K562 (cell line): ENCODE data around the gene RHO. TPM values are rescaled to one million over a fixed set of nuclear protein-coding genes. Genes with fewer than 3 reads are reported as not detected.

Source experiments
- ATAC-seq: fragments of 200-7000 bp; cut with Tn5 transposase; 3 replicates; pipeline ENCODE4 v1.9.1; 2020; ENCODE audit warnings: moderate library complexity
- BruUV-seq: library from RNA; stranded (reverse); fragments of 400-500 nt; replicated peaks from 2 replicates; lab custom pipeline; 2021; lab: Mats Ljungman, UMichigan
- CTCF ChIA-PET: fragments of 300-600 bp; formaldehyde crosslinking; extraction: SDS; loops from one replicate; lab custom pipeline; 2021; ENCODE audit warnings: low intra/inter-chr PET ratio; lab: Yijun Ruan, JAX
- POLR2A ChIA-PET: fragments of 300-600, 350-650 bp; sonication (Branson Sonifier 250); formaldehyde crosslinking; extraction: SDS; loops from one replicate; lab custom pipeline; 2021; ENCODE audit warnings: antibody characterized with exemption, inconsistent platforms; lab: Yijun Ruan, JAX
- DNase-seq, 4 experiments: peaks; one replicate each; pipeline versions ENCODE4 v3.0.0 to v3.0.0-alpha.2; 2011 to 2018; ENCODE audit warnings: low spot score in 3 of 4, mixed read lengths in 3 of 4; ENCODE audit errors: extremely low read depth in 1 of 4
- FAIRE-seq: peaks from 2 replicates; lab custom pipeline; 2011; peaks lifted over from hg19 to GRCh38; lab: Jason Lieb, UNC
- H2AFZ ChIP-seq: 2 replicates; pipeline ENCODE4 v1.6.0; 2011; ENCODE audit warnings: low read depth, low read length, control low read depth, inconsistent platforms
- H3K27ac ChIP-seq: fragments of 200-600 bp; 3 replicates; pipeline ENCODE4 v1.8.0; 2011; ENCODE audit warnings: low read depth, mild to moderate bottlenecking, control low read depth, inconsistent platforms, low read length, moderate library complexity, mixed read lengths; ENCODE audit errors: extremely low read depth
- H3K27me3 ChIP-seq, 2 experiments: fragments of 300-600 bp in 1 of 2; 2 replicates in 1 of 2; 3 replicates in 1 of 2; pipeline versions ENCODE4 v1.6.0 to v1.8.0; 2011; ENCODE audit warnings: inconsistent platforms in 2 of 2, low read length in 2 of 2, mild to moderate bottlenecking in 1 of 2, mixed read lengths in 1 of 2, moderate library complexity in 1 of 2; ENCODE audit not compliant: control insufficient read depth in 2 of 2, insufficient read depth in 2 of 2
- H3K36me3 ChIP-seq: fragments of 300-600 bp; 3 replicates; pipeline ENCODE4 v1.8.0; 2011; ENCODE audit warnings: mild to moderate bottlenecking, low read length, inconsistent platforms; ENCODE audit not compliant: control insufficient read depth, insufficient read depth
- H3K4me1 ChIP-seq, 2 experiments: fragments of 200-600 bp in 1 of 2; replicated peaks in 1 of 2; 2 replicates in 1 of 2; 3 replicates in 1 of 2; pipeline versions ENCODE4 v1.5.1 to v1.8.0; 2011; ENCODE audit warnings: inconsistent platforms in 2 of 2, low read length in 2 of 2, mild to moderate bottlenecking in 1 of 2, mixed read lengths in 1 of 2, moderate library complexity in 1 of 2; ENCODE audit not compliant: control insufficient read depth in 2 of 2, insufficient read depth in 2 of 2
- H3K4me2 ChIP-seq: 2 replicates; pipeline ENCODE4 v1.6.1; 2011; ENCODE audit warnings: low read length, control low read depth, inconsistent platforms, mixed read lengths; ENCODE audit not compliant: insufficient read depth
- H3K4me3 ChIP-seq: fragments of 200-600 bp; sonication (generic), shearing (Covaris generic); 2 replicates; pipeline ENCODE4 v1.5.1; 2016; ENCODE audit warnings: control low read depth, inconsistent platforms
- H3K79me2 ChIP-seq: fragments of 200-600 bp; 3 replicates; pipeline ENCODE4 v1.8.0; 2011; ENCODE audit warnings: low read length, inconsistent platforms; ENCODE audit not compliant: control insufficient read depth, insufficient read depth
- H3K9ac ChIP-seq, 2 experiments: 2 replicates each; pipeline versions ENCODE4 v1.6.0 to v1.6.1; 2011; ENCODE audit warnings: low read depth in 2 of 2, low read length in 2 of 2, control low read depth in 1 of 2, inconsistent platforms in 1 of 2, mild to moderate bottlenecking in 1 of 2, mixed read lengths in 1 of 2; ENCODE audit not compliant: insufficient read depth in 1 of 2
- H3K9me1 ChIP-seq: one replicate; pipeline ENCODE4 v1.6.0; 2011; ENCODE audit warnings: inconsistent platforms, mild to moderate bottlenecking, low read length, moderate library complexity; ENCODE audit not compliant: control insufficient read depth, insufficient read depth
- H3K9me3 ChIP-seq: replicated peaks from 2 replicates; pipeline ENCODE4 v1.5.1; 2011; ENCODE audit warnings: low read depth, low read length, inconsistent platforms; ENCODE audit not compliant: control insufficient read depth, insufficient read depth
- H4K20me1 ChIP-seq: replicated peaks from 2 replicates; pipeline ENCODE4 v1.6.1; 2011; ENCODE audit warnings: low read length, inconsistent platforms, mixed read lengths; ENCODE audit not compliant: control insufficient read depth, insufficient read depth
- ADNP ChIP-seq: fragments of 200-800 bp; sonication (Bioruptor generic); IDR thresholded peaks from 2 replicates; pipeline ENCODE4 v1.6.1; 2016; ENCODE audit warnings: missing genetic modification characterization, missing compliant biosample characterization
- ATF6 ChIP-seq: sonication (generic); formaldehyde crosslinking; IDR thresholded peaks from 2 replicates; pipeline ENCODE4 v1.4.0; 2020; ENCODE audit warnings: mild to moderate bottlenecking, missing genetic modification reagents
- CAMTA2 ChIP-seq: fragments of 250-450 bp; sonication (Bioruptor Pico); conservative IDR thresholded peaks from 2 replicates; pipeline ENCODE4 v1.5.1; 2022
- ETV5 ChIP-seq: sonication (generic); formaldehyde crosslinking; IDR thresholded peaks from 2 replicates; pipeline ENCODE4 v1.4.0; 2020; ENCODE audit warnings: low read depth, mild to moderate bottlenecking, missing genetic modification reagents
- GTF2E2 ChIP-seq: fragments of 200-800 bp; sonication (Bioruptor generic); IDR thresholded peaks from 2 replicates; pipeline ENCODE4 v1.6.1; 2016; ENCODE audit warnings: missing genetic modification characterization, missing compliant biosample characterization
- GTF3C2 ChIP-seq: IDR thresholded peaks from 3 replicates; pipeline ENCODE4 v1.6.1; 2011; ENCODE audit warnings: borderline replicate concordance, mild to moderate bottlenecking, moderate library complexity; ENCODE audit not compliant: insufficient read length; ENCODE audit errors: extremely low read depth
- HLTF ChIP-seq: fragments of 450-650 bp; IDR thresholded peaks from 2 replicates; pipeline ENCODE4 v1.6.1; 2016
- ID3 ChIP-seq, 2 experiments: fragments of 250-450 bp in 1 of 2; fragments of 450-650 bp in 1 of 2; sonication (Bioruptor Pico) in 1 of 2; IDR thresholded peaks; 2 replicates each; pipeline versions ENCODE4 v1.6.1 to v1.8.0; 2016 to 2021; ENCODE audit warnings: mild to moderate bottlenecking in 2 of 2, moderate library complexity in 2 of 2, missing compliant biosample characterization in 1 of 2, missing genetic modification characterization in 1 of 2
- MEIS2 ChIP-seq: fragments of 450-650 bp; IDR thresholded peaks from 2 replicates; pipeline ENCODE4 v1.6.1; 2014; ENCODE audit warnings: mild to moderate bottlenecking; ENCODE audit not compliant: partially characterized antibody
- POLR2AphosphoS2 ChIP-seq: IDR thresholded peaks from 2 replicates; pipeline ENCODE4 v1.6.1; 2012; ENCODE audit warnings: low read length, improper control_type of control experiment
- STAT5A ChIP-seq: IDR thresholded peaks from 2 replicates; pipeline ENCODE4 v1.6.1; 2012; ENCODE audit warnings: low read length, inconsistent platforms, borderline replicate concordance
- U2AF2 ChIP-seq: fragments of 200-400 bp; formaldehyde crosslinking; optimal IDR thresholded peaks from 2 replicates; pipeline ENCODE3; 2017; ENCODE audit warnings: low read depth, mild to moderate bottlenecking, low read length
- ZNF695 ChIP-seq: fragments of 450-650 bp; formaldehyde crosslinking; IDR thresholded peaks from 2 replicates; pipeline ENCODE4 v1.4.0; 2020; ENCODE audit warnings: mild to moderate bottlenecking, moderate library complexity
- WGBS: fragments of 100-300 bp; shearing (Covaris generic); methylation state at CpG from one replicate; pipeline ENCODE4 v1.1.6; 2016; ENCODE audit warnings: low coverage, mixed read lengths; ENCODE audit not compliant: insufficient coverage; ENCODE audit errors: missing lambda C conversion rate; 5-methylcytosine and 5-hydroxymethylcytosine counted together
- in situ Hi-C: fragments of 300-500 bp; cut with MboI; formaldehyde crosslinking; loops from 4 replicates; pipeline ENCODE4 v1.15.0; 2018; ENCODE audit warnings: inconsistent platforms, mixed read lengths
- intact Hi-C: fragments of 100-400 bp; cut with micrococcal nuclease; formaldehyde crosslinking; loops from 2 replicates; pipeline ENCODE4 v1.14.2; 2022
- polyA plus RNA-seq, 8 experiments: library from polyadenylated mRNA; depleted of rRNA in 4 of 8; stranded (reverse) in 5 of 8; unstranded in 3 of 8; fragments of >200 nt; fragmentation: Nextera tagmentation in 2 of 8; fragmentation: Illumina TruSeq in 1 of 8; extraction: Ambion mirVana in 2 of 8; extraction: Trizol in 1 of 8; gene quantifications; 2 replicates each; pipeline versions ENCODE4 v1.2.1 to v1.2.3, GENCODE V29; 2011 to 2014; ENCODE audit warnings: inconsistent platforms in 1 of 8, missing spikeins in 1 of 8
- total RNA-seq, 7 experiments: library from RNA; depleted of rRNA in 6 of 7; stranded (reverse); fragments of >200 nt in 6 of 7; fragmentation: Illumina TruSeq in 2 of 7; extraction: Trizol in 2 of 7; gene quantifications; 2 replicates each; pipeline versions ENCODE4 v1.2.1 to v1.2.3, GENCODE V29; 2011 to 2021; ENCODE audit warnings: low replicate concordance in 1 of 7

Gene RHO
- total and polyA plus RNA-seq, 9 of the 15 experiments (the other 6 are each of a cell fraction or from before 2014, with no cell fraction given) = not detected

GRCh38 chr3:129530251-129530791 is 1.9 kb downstream of the RHO start:
- intact Hi-C loops (no loop called here), in situ Hi-C loops (no loop called here)
- Histone ChIP-seq H3K4me3 (no peak overlapping the region), H4K20me1 (no peaks in the 10 kb centered on the region), H3K27me3 (peaks cover 4 to 26% of the 10 kb centered on the region in 2 experiments; a peak in 2 of 5 replicates), H3K9me1 (no peaks in the 10 kb centered on the region), H3K79me2 (no peaks in the 10 kb centered on the region), H3K9ac (no peak overlapping the region; a peak in 1 of 4 replicates), H3K9me3 (no peaks in the 10 kb centered on the region), H3K4me1 (peaks cover 0 to 7% of the 10 kb centered on the region in 2 experiments; a peak in 2 of 5 replicates), H3K27ac (no peak overlapping the region), H3K36me3 (no peaks in the 10 kb centered on the region), H2AFZ (no peak overlapping the region), H3K4me2 (no peak overlapping the region)
- no peak for ATAC-seq
- DNase-seq = no peak
- FAIRE-seq = no peak
- WGBS = 5% methylated on average over 4 of the region's 6 CpGs
- POLR2A ChIA-PET = no interaction called here
- no TSS peak for BruUV-seq
- CTCF ChIA-PET = no interaction called here
- no peak for TF ChIP-seq ZNF695 (CRISPR knock-in tag)
- no peak for TF ChIP-seq GTF2E2 (tag)
- TF ChIP-seq HLTF = no peak
- TF ChIP-seq U2AF2 = no peak
- TF ChIP-seq MEIS2 = no peak
- no peak for TF ChIP-seq ETV5
- no peak for TF ChIP-seq ADNP (tag)
- no peak for TF ChIP-seq CAMTA2
- TF ChIP-seq POLR2AphosphoS2 = no peak
- no peak for TF ChIP-seq ID3 (CRISPR knock-in tag; IDR thresholded peaks at IDR 0.05)
- no peak for TF ChIP-seq ID3 (tag; IDR thresholded peaks at IDR 0.05)
- TF ChIP-seq STAT5A = no peak
- TF ChIP-seq GTF3C2 = no peak
- TF ChIP-seq ATF6 (CRISPR knock-in tag) = no peak
